Activated naive CD8-positive, alpha-beta T cell (primary cell): Measurements from ENCODE around the gene BBS9.
"Not testable (repeated sequence)": the region's sequence is repeated elsewhere in the genome, so short reads cannot be mapped to it uniquely, and the experiment has no call there.

Experiments
- H3K27ac Mint-ChIP-seq: one replicate; pipeline ENCODE4 v1.8.0; 2021; ENCODE audit warnings: mixed read lengths
- H3K27me3 Mint-ChIP-seq: one replicate; pipeline ENCODE4 v1.8.0; 2021; ENCODE audit warnings: mixed read lengths
- H3K36me3 Mint-ChIP-seq: one replicate; pipeline ENCODE4 v1.8.0; 2021; ENCODE audit warnings: mixed read lengths
- H3K4me1 Mint-ChIP-seq: one replicate; pipeline ENCODE4 v1.8.0; 2021; ENCODE audit warnings: low read depth, mixed read lengths
- H3K4me3 Mint-ChIP-seq: one replicate; pipeline ENCODE4 v1.8.0; 2021; ENCODE audit warnings: mild to moderate bottlenecking, mixed read lengths
- H3K9me3 Mint-ChIP-seq: one replicate; pipeline ENCODE4 v1.8.0; 2021; ENCODE audit warnings: low read depth, mixed read lengths

Gene BBS9

DNA sequence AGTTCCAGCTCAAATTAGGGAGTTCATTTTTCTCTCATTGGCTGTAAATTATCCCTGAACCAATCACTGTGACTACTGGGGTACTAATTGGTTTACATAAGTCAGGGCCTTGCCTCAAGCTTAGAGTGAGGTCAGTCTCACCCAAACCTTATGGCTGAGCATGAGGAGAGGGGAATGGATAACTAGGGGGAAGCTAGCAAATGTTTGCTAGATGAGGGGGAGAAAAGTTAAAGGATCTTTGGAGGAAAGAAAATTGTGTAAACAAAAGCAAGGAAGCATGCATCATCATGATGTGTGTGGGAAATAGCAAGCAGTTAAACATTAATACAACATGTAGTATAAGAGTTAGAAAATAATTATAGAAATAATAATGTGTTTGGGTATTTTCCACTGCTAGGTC is 121.9 kb downstream of the BBS9 start:
- H3K27ac Mint-ChIP-seq: no peak overlapping the region
- no peaks in the 10 kb centered on the region for H3K27me3 Mint-ChIP-seq
- no peaks in the 10 kb centered on the region for H3K4me1 Mint-ChIP-seq
- peaks cover 25% of the 10 kb centered on the region for H3K36me3 Mint-ChIP-seq
- H3K4me3 Mint-ChIP-seq: no peak overlapping the region
- peaks cover 3% of the 10 kb centered on the region for H3K9me3 Mint-ChIP-seq

DNA sequence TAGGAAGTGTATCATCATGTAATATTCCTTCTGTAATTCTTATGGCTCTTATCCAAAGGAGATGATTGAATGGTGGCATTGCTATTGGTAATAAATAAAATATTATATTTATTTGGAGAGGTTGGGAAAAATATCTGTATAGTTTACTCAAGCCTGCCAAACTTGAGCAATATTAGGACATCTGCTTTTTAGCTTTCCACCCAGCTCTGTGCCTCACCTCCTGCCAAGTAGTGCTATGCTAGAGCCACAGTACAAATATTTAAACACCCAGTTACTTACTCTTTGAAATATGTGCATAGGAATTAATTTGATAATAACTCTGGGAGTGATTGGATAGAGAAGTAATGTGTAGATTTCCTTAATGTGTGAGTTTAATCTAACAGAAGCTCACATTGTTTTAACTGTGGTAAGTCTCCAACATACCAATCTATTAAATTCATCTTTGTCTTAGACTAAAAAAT is 129.2 kb downstream of the BBS9 start:
- Mint-ChIP-seq H3K4me3 (no peak overlapping the region), H3K9me3 (no peaks in the 10 kb centered on the region), H3K4me1 (no peaks in the 10 kb centered on the region), H3K27me3 (no peaks in the 10 kb centered on the region), H3K36me3 (peaks cover 12% of the 10 kb centered on the region), H3K27ac (no peak overlapping the region)

DNA sequence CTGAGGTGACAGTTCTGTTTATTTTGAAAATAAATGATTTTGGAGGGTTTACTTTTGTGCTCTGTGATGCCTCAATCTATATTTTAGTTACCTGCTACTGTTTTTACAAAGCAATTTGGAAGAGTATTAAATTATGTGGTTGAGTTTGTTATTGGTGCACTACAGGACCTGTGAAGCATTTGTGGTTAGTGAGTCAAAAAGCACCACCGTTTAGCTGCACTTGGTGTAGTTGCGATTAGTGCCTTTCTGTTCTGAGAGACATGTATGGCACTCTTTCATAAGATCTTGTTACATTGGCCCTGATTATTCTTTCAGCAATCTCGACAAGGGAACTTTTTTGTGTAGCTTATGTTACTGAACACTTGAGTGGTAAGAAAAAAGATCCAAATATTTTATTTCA is 132.2 kb downstream of the BBS9 start:
- Mint-ChIP-seq H3K4me1 (no peaks in the 10 kb centered on the region), H3K9me3 (no peaks in the 10 kb centered on the region), H3K4me3 (no peak overlapping the region), H3K27me3 (no peaks in the 10 kb centered on the region), H3K27ac (no peak overlapping the region), H3K36me3 (peaks cover 26% of the 10 kb centered on the region)

DNA sequence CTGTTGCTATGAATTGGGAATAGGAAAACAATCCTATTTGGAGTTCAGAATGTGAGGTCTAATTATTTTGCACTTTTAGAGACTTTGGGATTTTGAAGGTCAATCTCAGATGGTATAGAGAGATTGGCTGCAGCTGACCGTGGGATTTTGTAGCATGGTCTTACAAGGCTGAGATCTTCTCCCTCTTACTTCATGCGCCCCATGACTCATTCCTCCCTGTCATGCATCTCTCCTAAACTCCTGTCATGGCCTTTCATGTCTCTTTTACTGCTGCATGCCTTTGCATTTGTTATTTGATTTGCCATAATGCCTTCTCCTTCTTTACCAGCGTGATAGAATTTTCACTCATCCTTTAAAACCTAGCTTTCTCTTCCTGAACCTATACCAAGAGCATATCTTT is 133.1 kb downstream of the BBS9 start:
- H3K36me3 Mint-ChIP-seq: peaks cover 26% of the 10 kb centered on the region
- no peaks in the 10 kb centered on the region for H3K9me3 Mint-ChIP-seq
- H3K27me3 Mint-ChIP-seq: no peaks in the 10 kb centered on the region
- no peak overlapping the region for H3K27ac Mint-ChIP-seq
- no peak overlapping the region for H3K4me3 Mint-ChIP-seq
- H3K4me1 Mint-ChIP-seq: no peaks in the 10 kb centered on the region

DNA sequence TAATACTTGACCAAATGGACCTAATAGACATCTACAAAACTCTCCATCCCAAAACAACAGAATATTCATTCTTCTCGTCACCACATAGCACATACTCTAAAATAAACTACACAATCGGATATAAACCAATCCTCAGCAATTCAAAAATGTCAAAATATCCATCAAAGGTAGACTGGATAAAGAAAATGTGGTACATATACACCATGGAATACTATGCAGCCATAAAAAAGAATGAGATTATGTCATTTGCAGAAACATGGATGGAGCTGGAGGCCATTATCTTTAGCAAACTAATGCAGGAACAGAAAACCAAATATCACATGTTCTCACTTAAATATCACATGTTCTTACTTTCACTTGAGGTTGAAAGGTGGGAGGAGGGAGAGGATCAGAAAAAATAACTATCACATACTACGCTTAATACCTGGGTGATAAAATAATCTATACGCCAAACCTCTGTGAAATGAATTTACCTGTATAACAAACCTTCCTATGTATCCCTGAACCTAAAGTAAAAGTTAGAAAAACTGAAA is 142.5 kb downstream of the BBS9 start:
- H3K4me1 Mint-ChIP-seq, H3K27me3 Mint-ChIP-seq, H3K27ac Mint-ChIP-seq, H3K4me3 Mint-ChIP-seq: not testable (repeated sequence)
- Mint-ChIP-seq H3K36me3 (peaks cover 54% of the 10 kb centered on the region), H3K9me3 (peaks cover 23% of the 10 kb centered on the region)

DNA sequence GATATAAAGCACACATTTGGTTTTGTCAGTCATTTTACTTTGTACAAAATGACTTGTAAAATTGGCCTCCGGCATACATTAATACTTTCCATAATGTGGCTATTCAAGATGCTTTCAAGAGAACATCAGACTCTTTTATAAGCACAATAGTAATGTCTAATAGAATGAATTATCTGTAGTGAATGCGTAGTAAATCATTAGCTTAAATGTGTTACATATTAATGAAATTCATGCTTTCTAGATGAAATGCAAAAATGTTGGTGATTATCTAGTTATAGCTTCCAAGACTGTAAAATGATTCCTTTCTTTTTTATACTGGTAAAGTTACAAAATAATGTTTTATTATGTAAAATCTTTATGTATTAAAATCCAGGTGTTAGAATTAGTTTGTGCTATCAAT is 144.0 kb downstream of the BBS9 start:
- H3K27me3 Mint-ChIP-seq: no peaks in the 10 kb centered on the region
- H3K36me3 Mint-ChIP-seq: peaks cover 59% of the 10 kb centered on the region
- no peaks in the 10 kb centered on the region for H3K4me1 Mint-ChIP-seq
- no peak overlapping the region for H3K27ac Mint-ChIP-seq
- no peak overlapping the region for H3K4me3 Mint-ChIP-seq
- H3K9me3 Mint-ChIP-seq: peaks cover 36% of the 10 kb centered on the region

DNA sequence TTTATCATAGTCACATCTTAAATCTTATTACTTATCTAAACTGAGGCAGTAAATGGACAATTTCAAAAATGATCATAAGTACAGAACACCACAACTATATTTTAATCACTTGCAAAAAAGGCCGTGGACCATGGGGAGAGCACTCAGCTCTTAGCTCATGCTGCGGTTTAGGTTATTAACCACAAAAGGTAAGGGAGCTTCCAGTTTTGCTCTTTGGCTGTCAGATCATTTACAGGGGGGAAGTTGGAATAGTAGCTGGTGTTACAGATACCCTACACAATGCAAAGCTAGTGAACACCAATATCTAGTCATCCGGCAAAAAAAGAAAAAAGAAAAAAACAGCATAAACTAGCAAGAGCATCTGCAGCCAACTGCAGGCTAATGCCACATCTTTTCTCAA is 147.0 kb downstream of the BBS9 start:
- H3K36me3 Mint-ChIP-seq: peaks cover 48% of the 10 kb centered on the region
- H3K4me3 Mint-ChIP-seq: no peak overlapping the region
- H3K27ac Mint-ChIP-seq: no peak overlapping the region
- H3K4me1 Mint-ChIP-seq: peaks cover 1% of the 10 kb centered on the region
- no peaks in the 10 kb centered on the region for H3K27me3 Mint-ChIP-seq
- peaks cover 31% of the 10 kb centered on the region for H3K9me3 Mint-ChIP-seq

DNA sequence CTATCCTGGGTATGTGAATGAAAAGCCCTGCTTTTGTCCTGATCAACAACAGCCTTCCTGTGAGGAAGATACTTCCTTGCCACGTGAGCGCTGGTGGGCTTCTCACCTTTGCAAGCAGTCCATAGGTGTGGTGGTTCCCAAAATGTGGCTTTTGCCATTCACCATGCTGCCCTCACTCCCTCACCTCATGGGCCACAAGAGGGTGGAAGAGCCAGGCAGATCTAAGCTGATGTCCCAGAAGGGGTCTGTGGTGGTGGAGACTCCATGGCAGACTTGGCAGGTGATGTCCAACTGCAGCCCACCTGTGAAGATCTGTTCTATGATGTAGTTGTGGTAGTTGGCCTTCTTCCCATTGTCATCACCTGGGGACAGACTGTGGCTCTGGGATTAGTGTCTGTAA is 147.4 kb downstream of the BBS9 start:
- Mint-ChIP-seq H3K27ac (no peak overlapping the region), H3K9me3 (peaks cover 27% of the 10 kb centered on the region), H3K4me3 (no peak overlapping the region), H3K4me1 (peaks cover 1% of the 10 kb centered on the region), H3K36me3 (peaks cover 44% of the 10 kb centered on the region), H3K27me3 (no peaks in the 10 kb centered on the region)

DNA sequence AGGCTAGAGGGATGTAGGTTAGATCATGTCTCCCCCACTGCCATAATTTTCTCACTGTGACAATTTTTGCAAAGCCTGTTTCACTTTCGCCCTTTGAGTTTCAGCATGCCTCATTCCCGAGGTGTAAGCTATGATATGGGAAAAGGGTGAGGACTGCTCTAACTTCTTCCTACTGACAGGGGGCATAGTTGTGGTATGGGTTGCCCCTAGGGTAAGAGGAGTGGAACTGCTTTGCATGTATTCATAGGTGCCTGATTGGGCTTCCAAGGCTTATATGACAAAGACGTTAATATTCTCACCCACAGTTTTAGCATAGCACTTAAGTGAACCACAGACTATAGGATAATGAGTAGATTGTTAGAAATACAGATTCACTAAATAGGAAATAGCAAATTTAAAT is 148.7 kb downstream of the BBS9 start:
- no peaks in the 10 kb centered on the region for H3K27me3 Mint-ChIP-seq
- peaks cover 19% of the 10 kb centered on the region for H3K9me3 Mint-ChIP-seq
- H3K4me1 Mint-ChIP-seq: peaks cover 1% of the 10 kb centered on the region

DNA sequence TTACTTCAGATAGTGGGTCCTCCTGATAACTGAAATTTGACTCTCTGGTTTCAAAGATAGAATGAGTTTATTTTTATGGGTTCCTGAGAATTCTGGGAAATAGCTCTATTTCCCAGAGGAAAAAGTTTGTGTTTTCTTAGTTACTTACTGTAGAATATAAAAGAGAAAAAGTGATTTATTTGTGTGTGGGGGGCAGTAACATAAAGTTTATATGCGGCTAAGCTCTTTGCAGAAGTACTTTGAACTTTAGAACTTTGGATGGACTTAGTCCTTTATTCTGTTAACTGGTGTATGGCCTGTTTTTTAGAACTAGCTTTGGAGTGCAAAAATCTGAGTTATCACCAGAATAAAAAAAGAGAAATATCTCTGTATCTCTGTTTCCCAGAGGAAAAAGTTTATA is 157.1 kb downstream of the BBS9 start:
- Mint-ChIP-seq H3K4me1 (no peaks in the 10 kb centered on the region), H3K27me3 (no peaks in the 10 kb centered on the region), H3K9me3 (peaks cover 20% of the 10 kb centered on the region), H3K4me3 (no peak overlapping the region), H3K36me3 (peaks cover 35% of the 10 kb centered on the region), H3K27ac (no peak overlapping the region)

More for the DNA sequence above, 148.7 kb downstream of the BBS9 start:
- Mint-ChIP-seq H3K4me3 (no peak overlapping the region), H3K27ac (no peak overlapping the region), H3K36me3 (peaks cover 40% of the 10 kb centered on the region)

DNA sequence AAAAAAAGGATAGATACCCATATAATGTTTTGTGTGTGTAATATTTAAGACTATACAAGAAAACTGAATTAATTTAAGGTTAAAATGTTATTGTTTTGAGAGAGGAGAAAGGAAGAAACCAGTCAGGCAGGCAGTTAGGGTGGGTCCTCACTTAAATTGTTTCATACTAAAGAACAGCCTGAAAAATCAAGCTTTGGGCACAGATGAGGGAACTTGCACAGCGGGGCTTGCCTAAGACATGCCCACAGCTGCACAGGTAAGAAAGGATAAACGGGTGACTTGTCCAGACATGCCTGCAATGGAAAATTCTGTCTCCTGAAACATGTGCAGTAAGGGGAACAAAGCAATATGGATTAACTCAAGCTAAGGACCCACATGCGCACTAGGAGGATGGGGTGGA is 158.4 kb downstream of the BBS9 start:
- H3K27ac Mint-ChIP-seq: no peak overlapping the region
- no peak overlapping the region for H3K4me3 Mint-ChIP-seq
- peaks cover 38% of the 10 kb centered on the region for H3K36me3 Mint-ChIP-seq
- H3K4me1 Mint-ChIP-seq: no peaks in the 10 kb centered on the region
- H3K9me3 Mint-ChIP-seq: peaks cover 20% of the 10 kb centered on the region
- H3K27me3 Mint-ChIP-seq: no peaks in the 10 kb centered on the region

DNA sequence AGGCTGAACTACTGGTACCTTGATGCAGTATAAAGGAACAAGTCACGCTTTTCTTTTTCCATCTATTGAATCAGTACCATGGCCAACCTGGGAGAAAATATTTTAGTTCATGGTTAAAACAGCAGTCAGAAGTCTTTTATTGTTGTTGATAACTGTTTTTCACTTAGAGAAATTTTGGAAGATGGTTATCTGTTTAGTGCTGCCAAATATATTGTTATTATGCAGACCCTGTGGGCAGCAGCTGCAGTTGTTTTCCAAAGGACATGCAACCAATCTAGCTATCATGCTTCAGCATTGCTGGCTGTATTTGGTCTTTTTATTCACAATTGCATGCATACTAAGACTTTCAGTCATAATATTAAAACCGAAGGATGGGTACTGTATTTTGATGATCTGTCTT is 169.5 kb downstream of the BBS9 start:
- Mint-ChIP-seq H3K4me1 (no peaks in the 10 kb centered on the region), H3K4me3 (no peak overlapping the region), H3K36me3 (peaks cover 46% of the 10 kb centered on the region), H3K27me3 (no peaks in the 10 kb centered on the region), H3K27ac (no peak overlapping the region), H3K9me3 (peaks cover 44% of the 10 kb centered on the region)

DNA sequence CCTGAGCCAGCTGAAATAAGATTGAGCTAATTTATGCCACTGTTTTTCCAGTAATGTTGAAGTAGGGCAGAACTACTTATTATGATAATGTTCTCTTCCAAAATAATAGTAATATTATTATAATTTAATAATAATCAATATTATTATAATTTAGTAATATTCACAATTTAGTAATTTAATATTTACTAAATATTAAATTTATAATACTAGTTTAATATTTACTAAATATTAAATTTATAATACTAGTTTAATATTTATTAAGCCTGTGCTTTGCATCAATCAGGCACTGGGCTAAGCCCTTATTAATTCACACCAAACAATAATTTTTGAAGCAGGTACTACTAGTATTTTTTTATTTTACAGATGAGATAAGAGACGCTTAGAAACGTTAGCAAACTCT is 170.1 kb downstream of the BBS9 start:
- Mint-ChIP-seq H3K36me3 (peaks cover 44% of the 10 kb centered on the region), H3K4me1 (no peaks in the 10 kb centered on the region), H3K9me3 (peaks cover 40% of the 10 kb centered on the region), H3K27me3 (no peaks in the 10 kb centered on the region), H3K4me3 (no peak overlapping the region), H3K27ac (no peak overlapping the region)

DNA sequence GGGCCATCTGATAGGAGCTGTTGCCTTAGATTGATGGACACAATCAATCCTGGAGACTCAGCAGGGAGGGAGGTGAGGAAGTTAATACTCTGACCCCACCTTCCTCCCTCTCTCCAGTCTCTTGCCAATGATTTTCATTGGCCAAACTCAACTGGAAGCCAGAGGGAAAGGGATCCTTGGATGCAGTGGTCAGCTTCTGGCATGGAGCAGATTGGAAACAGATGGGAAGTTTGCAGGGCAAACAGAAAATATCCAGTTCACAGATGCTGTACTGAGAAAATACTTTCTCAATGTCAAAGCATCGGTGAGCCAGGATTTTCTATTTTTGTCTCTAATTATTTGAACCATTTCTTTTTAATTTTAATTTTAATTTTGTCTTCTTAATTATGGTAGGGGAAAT is 170.8 kb downstream of the BBS9 start:
- Mint-ChIP-seq H3K4me3 (no peak overlapping the region), H3K27me3 (no peaks in the 10 kb centered on the region), H3K36me3 (peaks cover 46% of the 10 kb centered on the region), H3K9me3 (peaks cover 39% of the 10 kb centered on the region), H3K27ac (no peak overlapping the region), H3K4me1 (no peaks in the 10 kb centered on the region)

DNA sequence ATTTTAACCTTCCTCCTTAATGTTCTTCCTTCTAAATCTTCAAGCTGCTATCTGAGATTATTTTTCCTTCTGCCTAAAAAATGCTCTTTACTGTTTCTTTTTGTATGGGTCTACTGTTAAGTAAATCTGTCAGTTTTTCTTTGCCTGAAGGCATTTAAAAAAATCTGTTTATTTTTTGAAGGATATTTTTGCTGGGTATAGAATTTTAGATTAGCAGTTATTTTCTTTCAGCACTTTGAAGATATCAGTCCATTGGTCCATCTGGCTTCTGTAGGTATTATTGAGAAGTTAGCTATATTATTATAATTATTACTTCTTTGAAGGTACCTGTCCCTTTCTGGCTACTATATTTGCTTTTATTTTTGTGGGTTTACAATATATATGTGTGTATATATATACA is 171.4 kb downstream of the BBS9 start:
- Mint-ChIP-seq H3K4me3 (no peak overlapping the region), H3K27me3 (no peaks in the 10 kb centered on the region), H3K4me1 (no peaks in the 10 kb centered on the region), H3K9me3 (peaks cover 41% of the 10 kb centered on the region), H3K27ac (no peak overlapping the region), H3K36me3 (peaks cover 52% of the 10 kb centered on the region)

DNA sequence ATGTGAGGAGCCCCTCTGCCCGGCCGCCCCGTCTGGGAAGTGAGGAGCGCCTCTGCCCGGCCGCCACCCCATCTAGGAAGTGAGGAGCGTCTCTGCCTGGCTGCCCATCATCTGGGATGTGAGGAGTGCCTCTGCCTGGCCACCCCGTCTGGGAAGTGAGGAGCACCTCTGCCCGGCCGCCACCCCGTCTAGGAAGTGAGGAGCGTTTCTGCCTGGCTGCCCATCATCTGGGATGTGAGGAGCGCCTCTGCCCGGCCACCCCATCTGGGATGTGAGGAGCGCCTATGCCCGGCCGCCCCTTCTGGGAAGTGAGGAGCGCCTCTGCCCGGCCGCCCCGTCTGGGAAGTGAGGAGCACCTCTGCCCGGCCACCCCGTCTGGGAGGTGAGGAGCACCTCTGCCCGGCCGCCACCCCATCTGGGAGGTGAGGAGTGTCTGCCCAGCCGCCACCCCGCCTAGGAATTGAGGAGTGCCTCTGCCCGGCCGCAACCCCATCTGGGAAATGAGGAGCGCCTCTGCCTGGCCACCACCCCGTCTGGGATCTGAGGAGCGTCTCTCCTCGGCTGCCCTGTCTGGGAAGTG is 174.7 kb downstream of the BBS9 start:
- H3K27me3 Mint-ChIP-seq, H3K27ac Mint-ChIP-seq, H3K4me1 Mint-ChIP-seq, H3K4me3 Mint-ChIP-seq: not testable (repeated sequence)
- H3K9me3 Mint-ChIP-seq: peaks cover 36% of the 10 kb centered on the region
- peaks cover 58% of the 10 kb centered on the region for H3K36me3 Mint-ChIP-seq
